Spleen (tissue), 7 donors: ENCODE data around the gene TSHZ2.

Experiments
- POLR2A ChIP-seq, 3 donors: fragments of 450-650 bp; IDR thresholded peaks; one replicate each; pipeline ENCODE4 v1.5.1; 2017; ENCODE audit warnings: antibody characterized with exemption in 3 of 3, mild to moderate bottlenecking in 1 of 3
- TF ChIP-seq, protein P1 (sequence below), 11 experiments: fragments of 200-600 bp in 7 of 11; fragments of 450-650 bp in 4 of 11; sonication (generic) in 4 of 11; IDR thresholded peaks in 8 of 11; conservative IDR thresholded peaks in 3 of 11; 1 replicate in 7 of 11; 2 replicates in 4 of 11; pipeline versions ENCODE4 v1.4.0 to v1.8.0; 2016 to 2021; ENCODE audit warnings: antibody characterized with exemption in 11 of 11, inconsistent platforms in 4 of 11, mild to moderate bottlenecking in 1 of 11
- donor health status: DM: no; HTN: no; CAD: no; lungs with moderate emphysema.
- donor health status: DM: no; HTN: no; CAD: no.
- donor health status: DM: no; HTN: no; CAD: no.

DNA sequence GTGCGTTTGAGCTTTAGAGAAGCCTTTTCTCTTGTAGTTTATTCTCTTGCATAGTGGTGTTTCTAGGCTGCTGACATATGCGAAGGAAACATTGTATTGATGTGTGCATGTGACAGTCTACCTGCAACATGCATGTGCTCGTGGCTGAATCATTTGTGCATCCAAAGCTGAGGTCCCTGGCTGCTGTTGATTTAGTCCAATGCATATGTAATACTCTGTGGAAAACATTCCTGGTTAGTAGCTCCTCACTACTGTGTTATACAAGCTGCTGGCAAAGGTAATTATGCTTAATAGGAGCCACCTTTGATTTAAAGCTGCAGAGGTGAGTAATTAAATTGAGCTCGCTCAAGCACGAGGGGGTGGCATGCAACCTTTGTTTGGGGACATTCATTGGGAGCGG is 24.5 kb downstream of the TSHZ2 start:
- TF ChIP-seq POLR2A (IDR thresholded peaks at IDR 0.05): no peak
- TF ChIP-seq, protein P1, sequence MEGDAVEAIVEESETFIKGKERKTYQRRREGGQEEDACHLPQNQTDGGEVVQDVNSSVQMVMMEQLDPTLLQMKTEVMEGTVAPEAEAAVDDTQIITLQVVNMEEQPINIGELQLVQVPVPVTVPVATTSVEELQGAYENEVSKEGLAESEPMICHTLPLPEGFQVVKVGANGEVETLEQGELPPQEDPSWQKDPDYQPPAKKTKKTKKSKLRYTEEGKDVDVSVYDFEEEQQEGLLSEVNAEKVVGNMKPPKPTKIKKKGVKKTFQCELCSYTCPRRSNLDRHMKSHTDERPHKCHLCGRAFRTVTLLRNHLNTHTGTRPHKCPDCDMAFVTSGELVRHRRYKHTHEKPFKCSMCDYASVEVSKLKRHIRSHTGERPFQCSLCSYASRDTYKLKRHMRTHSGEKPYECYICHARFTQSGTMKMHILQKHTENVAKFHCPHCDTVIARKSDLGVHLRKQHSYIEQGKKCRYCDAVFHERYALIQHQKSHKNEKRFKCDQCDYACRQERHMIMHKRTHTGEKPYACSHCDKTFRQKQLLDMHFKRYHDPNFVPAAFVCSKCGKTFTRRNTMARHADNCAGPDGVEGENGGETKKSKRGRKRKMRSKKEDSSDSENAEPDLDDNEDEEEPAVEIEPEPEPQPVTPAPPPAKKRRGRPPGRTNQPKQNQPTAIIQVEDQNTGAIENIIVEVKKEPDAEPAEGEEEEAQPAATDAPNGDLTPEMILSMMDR (IDR thresholded peaks at IDR 0.05 in 8 of 11, conservative IDR thresholded peaks at IDR 0.05 in 3 of 11): no peak
